HAP-1 (cell line): Measurements from ENCODE around the gene PLEKHA4.
"Not testable (repeated sequence)": the region's sequence is repeated elsewhere in the genome, so short reads cannot be mapped to it uniquely, and the experiment has no call there.

Source experiments
- DNase-seq, 2 experiments: peaks; one replicate each; pipeline ENCODE4 v3.0.0-alpha.2; 2016 to 2020; ENCODE audit warnings: low spot score in 2 of 2
- H3K27me3 ChIP-seq: fragments of 250-450 bp; sonication (Bioruptor Pico); 2 replicates; pipeline ENCODE4 v1.5.1; 2020; ENCODE audit warnings: low read depth, mild to moderate bottlenecking, moderate library complexity
- H3K36me3 ChIP-seq: fragments of 250-450 bp; sonication (Bioruptor Pico); replicated peaks from 2 replicates; pipeline ENCODE4 v1.5.1; 2020; ENCODE audit warnings: mild to moderate bottlenecking
- H3K4me1 ChIP-seq: fragments of 250-450 bp; sonication (Bioruptor Pico); 2 replicates; pipeline ENCODE4 v1.5.1; 2020; ENCODE audit warnings: mild to moderate bottlenecking
- H3K4me3 ChIP-seq: fragments of 250-450 bp; sonication (Bioruptor Pico); 2 replicates; pipeline ENCODE4 v1.5.1; 2020; ENCODE audit warnings: mild to moderate bottlenecking, moderate library complexity
- H3K9me3 ChIP-seq: fragments of 250-450 bp; sonication (Bioruptor Pico); 2 replicates; pipeline ENCODE4 v1.5.1; 2020; ENCODE audit warnings: mild to moderate bottlenecking, moderate library complexity
- in situ Hi-C: fragments of 300-500 bp; cut with MboI; formaldehyde crosslinking; loops from 3 replicates; pipeline ENCODE4 v1.14.3; 2020; ENCODE audit warnings: low sequenced_read_pairs, inconsistent platforms, mixed read lengths

PLEKHA4 gene

GRCh38 chr19:48868114-48868886 lies at the start of gene PLEKHA4:
PLEKHA4 (minus strand) TSS chr19:48868617; CDS start chr19:48867620, 997 bp downstream.
- Histone ChIP-seq H3K36me3 (peaks cover 6% of the 10 kb centered on the region), H3K9me3 (no peaks in the 10 kb centered on the region), H3K4me1 (peaks cover 16% of the 10 kb centered on the region), H3K27me3 (no peaks in the 10 kb centered on the region), H3K4me3 (no peak within 1 kb of the TSS)
- in situ Hi-C loops: no loop called here
- DNase-seq: peak in 1 of 2 experiments; percentile 54

- in situ Hi-C loops: no loop called here
- Histone ChIP-seq H3K9me3 (no peaks in the 10 kb centered on the region), H3K4me1 (no peaks in the 10 kb centered on the region), H3K27me3 (no peaks in the 10 kb centered on the region), H3K4me3 (no peak overlapping the region), H3K36me3 (peaks cover 48% of the 10 kb centered on the region)
- no peak for DNase-seq
These were observed 49.7 kb upstream of the PLEKHA4 start for GRCh38 chr19:48918071-48918470.

- in situ Hi-C loops: no loop called here
- peaks cover 53% of the 10 kb centered on the region for H3K36me3 ChIP-seq
- DNase-seq: no peak
- no peaks in the 10 kb centered on the region for H3K4me1 ChIP-seq
- no peaks in the 10 kb centered on the region for H3K27me3 ChIP-seq
- H3K9me3 ChIP-seq: no peaks in the 10 kb centered on the region
- H3K4me3 ChIP-seq: no peak overlapping the region
These were observed 47.3 kb upstream of the PLEKHA4 start for GRCh38 chr19:48915757-48916156.

GRCh38 chr19:48914181-48914580 lies 45.8 kb upstream of the PLEKHA4 start:
- Histone ChIP-seq H3K27me3 (no peaks in the 10 kb centered on the region), H3K36me3 (peaks cover 58% of the 10 kb centered on the region), H3K9me3 (no peaks in the 10 kb centered on the region), H3K4me1 (no peaks in the 10 kb centered on the region), H3K4me3 (no peak overlapping the region)
- DNase-seq: no peak
- in situ Hi-C loops: no loop called here

GRCh38 chr19:48913114-48913889 lies 44.9 kb upstream of the PLEKHA4 start:
- peak; percentile 17 to 51 for DNase-seq
- no peaks in the 10 kb centered on the region for H3K9me3 ChIP-seq
- peaks cover 50% of the 10 kb centered on the region for H3K36me3 ChIP-seq
- H3K27me3 ChIP-seq: no peaks in the 10 kb centered on the region
- no peak overlapping the region for H3K4me3 ChIP-seq
- no peaks in the 10 kb centered on the region for H3K4me1 ChIP-seq
- in situ Hi-C loops: no loop called here

- Histone ChIP-seq H3K27me3 (no peaks in the 10 kb centered on the region), H3K36me3 (peaks cover 40% of the 10 kb centered on the region), H3K4me3 (no peak overlapping the region), H3K4me1 (no peaks in the 10 kb centered on the region), H3K9me3 (no peaks in the 10 kb centered on the region)
- no peak for DNase-seq
- in situ Hi-C loops: no loop called here
These were observed 42.4 kb upstream of the PLEKHA4 start for GRCh38 chr19:48910803-48911202.

GRCh38 chr19:48909424-48910077 lies 41.1 kb upstream of the PLEKHA4 start:
- not testable (repeated sequence) for H3K4me3 ChIP-seq

GRCh38 chr19:48907671-48908070 lies 39.3 kb upstream of the PLEKHA4 start:
- H3K9me3 ChIP-seq: no peaks in the 10 kb centered on the region
- H3K4me1 ChIP-seq: no peaks in the 10 kb centered on the region
- no peaks in the 10 kb centered on the region for H3K27me3 ChIP-seq
- H3K4me3 ChIP-seq: no peak overlapping the region
- in situ Hi-C loops: no loop called here
- H3K36me3 ChIP-seq: peaks cover 20% of the 10 kb centered on the region
- no peak for DNase-seq

More at GRCh38 chr19:48909424-48910077, 41.1 kb upstream of the PLEKHA4 start:
- in situ Hi-C loops, H3K9me3 ChIP-seq, DNase-seq, H3K27me3 ChIP-seq, H3K4me1 ChIP-seq: not testable (repeated sequence)
- peaks cover 34% of the 10 kb centered on the region for H3K36me3 ChIP-seq

GRCh38 chr19:48906324-48906723 lies 37.9 kb upstream of the PLEKHA4 start:
- Histone ChIP-seq H3K27me3 (no peaks in the 10 kb centered on the region), H3K4me3 (no peak overlapping the region), H3K4me1 (peaks cover 3% of the 10 kb centered on the region), H3K36me3 (peaks cover 20% of the 10 kb centered on the region), H3K9me3 (no peaks in the 10 kb centered on the region)
- DNase-seq: no peak
- in situ Hi-C loops: no loop called here

- Histone ChIP-seq H3K4me3 (no peak overlapping the region), H3K36me3 (peaks cover 16% of the 10 kb centered on the region), H3K4me1 (peaks cover 10% of the 10 kb centered on the region), H3K27me3 (no peaks in the 10 kb centered on the region), H3K9me3 (no peaks in the 10 kb centered on the region)
- in situ Hi-C loops: no loop called here
- no peak for DNase-seq
These were observed 37.2 kb upstream of the PLEKHA4 start for GRCh38 chr19:48905664-48906063.

GRCh38 chr19:48903788-48904187 lies 35.4 kb upstream of the PLEKHA4 start:
- H3K27me3 ChIP-seq, H3K9me3 ChIP-seq, H3K36me3 ChIP-seq, in situ Hi-C loops, DNase-seq, H3K4me3 ChIP-seq: not testable (repeated sequence)
- peaks cover 15% of the 10 kb centered on the region for H3K4me1 ChIP-seq

GRCh38 chr19:48902291-48902690 lies 33.9 kb upstream of the PLEKHA4 start:
- H3K9me3 ChIP-seq, DNase-seq, H3K27me3 ChIP-seq, H3K36me3 ChIP-seq, in situ Hi-C loops, H3K4me3 ChIP-seq: not testable (repeated sequence)
- peaks cover 15% of the 10 kb centered on the region for H3K4me1 ChIP-seq

- Histone ChIP-seq H3K27me3 (no peaks in the 10 kb centered on the region), H3K4me1 (peaks cover 15% of the 10 kb centered on the region), H3K4me3 (peak overlapping the region; percentile 47), H3K36me3 (peaks cover 6% of the 10 kb centered on the region), H3K9me3 (no peaks in the 10 kb centered on the region)
- in situ Hi-C loops: no loop called here
- DNase-seq: peak in 1 of 2 experiments; percentile 34
These were observed 32.3 kb upstream of the PLEKHA4 start for GRCh38 chr19:48900477-48901406.
